GM21619 (cell line): ENCODE measurements around the gene PLCL2.

Source experiments
- ATAC-seq: cut with Tn5 transposase; IDR thresholded peaks from one replicate; pipeline ENCODE4 v1.9.1; 2021; ENCODE audit not compliant: unreplicated experiment

The PLCL2 gene

GRCh38 chr3:17138246-17139039 is 253.7 kb downstream of the PLCL2 start:
- no peak for ATAC-seq
